Cortex of kidney (tissue), 1 donor: ENCODE results near the gene STRIP1.
"Not testable (repeated sequence)": the region's sequence is repeated elsewhere in the genome, so short reads cannot be mapped to it uniquely, and the experiment has no call there.

Experiments used
- DNase-seq: peaks from one replicate; lab custom pipeline; 2025; lab: John Stamatoyannopoulos, UW

The STRIP1 gene

DNA sequence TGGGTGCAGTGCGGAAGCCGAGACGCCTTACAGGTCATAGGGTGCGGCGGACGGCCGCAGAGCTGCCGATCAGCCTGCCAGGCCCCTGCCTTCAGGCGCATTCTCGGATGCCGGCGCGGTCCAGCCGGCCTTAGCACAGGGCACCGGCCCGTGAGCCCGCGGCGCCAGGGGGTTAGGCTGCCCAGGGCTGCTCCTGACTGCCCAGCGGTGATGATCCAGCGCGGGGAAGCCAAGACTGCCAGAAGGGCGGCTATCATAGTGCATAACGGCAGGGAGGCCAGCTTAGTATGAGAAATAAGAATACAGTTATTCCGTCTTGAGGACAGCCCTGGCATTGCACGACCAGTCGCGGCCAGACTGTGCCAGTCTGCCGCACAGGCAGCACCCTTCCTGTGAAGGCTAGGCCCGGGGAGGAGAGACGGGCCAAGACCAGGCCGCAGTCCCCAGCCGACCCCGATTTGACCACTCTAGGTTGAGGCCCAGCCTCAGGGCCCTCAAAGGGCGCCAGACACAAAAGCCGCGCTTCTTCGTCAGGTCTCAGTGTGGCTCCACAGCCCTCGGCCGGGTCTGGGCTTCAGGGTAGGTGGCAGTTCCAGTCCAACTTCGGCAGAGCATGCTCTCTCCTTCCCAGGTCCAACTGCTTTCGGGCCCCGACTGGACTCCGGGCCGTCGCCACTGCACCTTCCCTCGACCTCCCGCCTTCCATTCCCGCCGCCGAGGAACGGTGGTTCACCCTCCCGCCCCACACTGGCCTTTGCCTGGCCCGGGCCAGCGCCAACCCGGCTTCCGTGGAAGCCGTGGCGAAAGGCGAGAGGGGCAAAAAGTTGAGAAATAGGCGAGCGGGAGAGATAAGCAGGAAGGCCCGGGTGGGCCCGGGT is 35.2 kb downstream of the STRIP1 start:
- no peak for DNase-seq

DNA sequence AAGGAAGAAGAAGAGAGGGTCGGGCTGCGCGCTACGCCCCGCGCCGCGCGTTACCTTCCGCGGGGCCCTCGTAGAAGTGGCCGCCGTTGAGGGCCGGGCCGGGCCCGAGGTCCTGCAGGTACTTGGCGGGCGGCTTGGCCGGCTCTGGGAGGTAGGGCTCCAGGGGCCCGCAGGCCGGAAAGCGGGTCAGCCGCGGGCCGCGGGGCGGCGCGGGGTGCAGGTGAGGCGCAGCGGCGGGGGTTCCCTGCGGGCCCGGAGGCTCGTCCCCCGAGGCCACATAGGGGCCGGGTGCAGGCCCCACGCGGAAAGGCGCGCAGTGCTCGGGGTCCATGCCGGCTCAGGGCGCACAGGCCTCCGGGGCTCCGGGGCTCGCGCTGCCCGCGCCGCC is 35.9 kb downstream of the STRIP1 start:
- DNase-seq = no peak

DNA sequence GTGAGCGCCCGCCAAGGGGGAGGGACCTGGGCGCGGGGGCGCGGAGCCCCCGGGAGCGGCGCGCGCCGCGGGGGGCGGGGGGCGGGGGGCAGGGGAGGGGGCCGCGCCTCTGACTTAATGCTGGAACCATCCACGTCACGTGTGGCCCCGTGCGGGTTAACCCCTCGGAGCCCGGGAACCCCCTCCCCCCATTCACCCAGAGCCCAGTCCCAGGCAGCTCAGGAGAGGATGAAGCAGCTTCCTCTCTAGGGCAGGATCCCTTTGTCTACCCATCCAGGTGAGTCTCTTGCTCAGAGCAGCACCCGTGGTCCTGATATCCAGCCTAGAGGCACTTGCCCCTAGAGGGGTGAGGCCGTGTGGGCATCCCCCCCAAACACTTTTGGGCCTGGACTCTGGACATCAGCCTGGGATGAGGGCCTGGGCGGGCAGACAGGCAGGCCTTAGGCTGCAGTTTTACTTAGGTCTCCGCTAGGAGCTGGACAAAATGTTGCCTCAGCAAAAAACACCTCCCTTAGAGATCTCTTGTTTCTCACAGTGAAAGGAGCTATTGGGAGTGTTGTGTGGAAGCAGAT is 36.3 kb downstream of the STRIP1 start, which contains the start of gene ALX3:
Gene ALX3 (minus strand): TSS at position 2 of the 572 bp plus-strand sequence. CDS start 60 bp downstream, outside the sequence.
- DNase-seq = no peak

DNA sequence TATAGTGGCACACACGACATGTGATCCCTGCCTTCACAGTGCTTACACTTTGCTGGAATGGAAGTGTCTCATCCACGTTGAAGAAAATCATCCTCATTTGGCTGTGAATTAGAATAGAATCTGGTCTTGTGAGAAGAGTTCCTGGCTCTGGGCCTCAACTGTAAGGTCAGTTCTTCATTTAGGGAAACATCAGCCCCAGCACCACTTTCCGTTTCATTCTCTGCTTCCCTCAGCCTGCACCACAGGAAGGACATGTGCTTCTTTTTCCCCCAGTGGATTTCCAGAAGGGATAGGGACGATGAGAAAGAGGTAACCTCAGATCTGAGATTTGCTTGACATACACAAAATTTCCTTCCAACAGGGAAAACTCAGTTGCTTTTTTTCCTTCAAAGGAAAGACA is 39.7 kb downstream of the STRIP1 start:
- no peak for DNase-seq

DNA sequence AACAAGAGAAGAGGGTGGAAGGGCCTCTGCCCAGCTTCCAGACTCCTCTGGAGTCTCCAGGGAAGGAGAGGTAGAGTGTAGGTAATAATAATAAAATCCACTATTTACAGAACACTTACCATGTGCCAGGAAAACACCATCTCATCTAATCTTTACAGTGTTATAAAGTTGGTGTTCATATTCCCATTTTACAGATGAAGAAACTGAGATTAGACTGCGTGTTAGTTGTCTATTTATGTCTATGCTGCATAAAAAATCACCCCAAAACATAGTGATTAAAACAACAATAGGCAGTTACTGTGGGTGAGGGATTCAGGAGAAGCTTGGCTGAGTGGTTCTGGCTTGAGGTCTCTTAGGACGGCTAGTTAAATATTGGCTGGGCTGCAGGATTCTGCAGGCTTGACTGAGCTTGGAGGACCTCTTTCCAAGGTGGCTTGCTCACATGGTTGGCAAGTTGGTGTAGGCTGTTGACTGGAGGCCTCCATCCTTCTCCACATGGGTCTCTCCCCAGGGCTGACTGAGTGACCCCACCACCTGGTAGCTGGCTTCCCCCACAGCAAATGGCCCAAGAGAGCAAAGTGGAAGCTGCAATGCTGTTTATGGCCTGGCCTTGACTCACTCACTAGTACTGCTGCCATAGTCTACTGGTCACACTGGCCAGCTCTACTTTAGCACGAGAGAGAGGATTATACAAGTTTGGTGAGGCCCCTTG is 42.5 kb downstream of the STRIP1 start:
- no peak for DNase-seq

DNA sequence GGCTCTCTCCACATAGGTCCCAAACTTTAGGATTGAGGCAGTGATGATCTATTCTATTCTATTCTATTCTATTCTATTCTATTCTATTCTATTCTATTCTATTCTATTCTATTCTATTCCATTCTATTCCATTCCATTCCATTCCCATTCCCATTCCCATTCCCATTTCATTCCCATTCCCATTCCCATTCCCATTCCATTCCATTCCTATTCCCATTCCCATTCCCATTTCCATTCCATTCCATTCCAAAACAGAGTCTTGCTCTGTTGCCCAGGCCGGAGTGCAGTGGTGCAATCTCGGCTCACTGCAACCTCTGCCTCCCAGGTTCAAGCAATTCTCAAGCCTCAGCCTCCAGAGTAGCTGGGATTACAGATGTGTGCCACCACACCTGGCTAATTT is 45.6 kb downstream of the STRIP1 start:
- not testable (repeated sequence) for DNase-seq

DNA sequence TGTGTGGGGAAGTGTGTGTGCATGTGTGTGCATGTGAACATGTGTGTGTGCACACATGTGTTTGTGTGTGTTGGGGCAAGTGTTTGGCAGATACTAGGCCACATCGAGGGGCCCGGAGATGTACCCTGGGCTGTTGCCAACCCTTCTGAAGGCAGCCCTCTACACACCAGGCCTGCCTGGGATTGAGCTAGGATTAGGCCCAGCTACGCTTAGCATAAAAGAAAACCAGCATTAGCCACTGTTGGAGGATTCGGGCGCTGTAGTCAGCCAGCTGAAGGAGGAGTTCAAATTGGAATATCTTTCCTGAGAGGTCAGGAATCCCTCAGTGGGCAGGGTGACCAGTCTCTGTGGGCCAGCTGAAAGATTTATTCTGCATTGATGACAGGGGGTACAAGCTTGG is 46.6 kb downstream of the STRIP1 start:
- no peak for DNase-seq

DNA sequence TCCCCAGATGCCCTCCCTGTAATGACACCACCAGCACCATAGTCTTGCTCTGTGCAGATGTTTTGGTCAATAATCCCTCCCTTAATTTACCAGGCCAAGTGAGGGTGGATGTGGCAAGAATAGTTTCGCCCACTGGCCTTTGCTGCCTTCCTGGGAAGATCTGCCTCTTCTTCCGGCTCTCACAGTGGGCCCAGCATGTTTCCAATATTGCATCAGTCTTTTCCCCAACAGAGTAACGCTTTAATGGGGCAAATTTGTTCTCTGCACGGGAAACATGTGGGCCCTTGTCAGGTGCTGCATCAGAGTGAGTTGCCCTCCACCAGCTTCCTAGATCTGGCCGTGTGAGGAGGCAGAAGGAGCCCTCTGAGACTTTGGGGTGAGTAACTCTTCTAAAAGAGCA is 48.1 kb downstream of the STRIP1 start:
- no peak for DNase-seq

DNA sequence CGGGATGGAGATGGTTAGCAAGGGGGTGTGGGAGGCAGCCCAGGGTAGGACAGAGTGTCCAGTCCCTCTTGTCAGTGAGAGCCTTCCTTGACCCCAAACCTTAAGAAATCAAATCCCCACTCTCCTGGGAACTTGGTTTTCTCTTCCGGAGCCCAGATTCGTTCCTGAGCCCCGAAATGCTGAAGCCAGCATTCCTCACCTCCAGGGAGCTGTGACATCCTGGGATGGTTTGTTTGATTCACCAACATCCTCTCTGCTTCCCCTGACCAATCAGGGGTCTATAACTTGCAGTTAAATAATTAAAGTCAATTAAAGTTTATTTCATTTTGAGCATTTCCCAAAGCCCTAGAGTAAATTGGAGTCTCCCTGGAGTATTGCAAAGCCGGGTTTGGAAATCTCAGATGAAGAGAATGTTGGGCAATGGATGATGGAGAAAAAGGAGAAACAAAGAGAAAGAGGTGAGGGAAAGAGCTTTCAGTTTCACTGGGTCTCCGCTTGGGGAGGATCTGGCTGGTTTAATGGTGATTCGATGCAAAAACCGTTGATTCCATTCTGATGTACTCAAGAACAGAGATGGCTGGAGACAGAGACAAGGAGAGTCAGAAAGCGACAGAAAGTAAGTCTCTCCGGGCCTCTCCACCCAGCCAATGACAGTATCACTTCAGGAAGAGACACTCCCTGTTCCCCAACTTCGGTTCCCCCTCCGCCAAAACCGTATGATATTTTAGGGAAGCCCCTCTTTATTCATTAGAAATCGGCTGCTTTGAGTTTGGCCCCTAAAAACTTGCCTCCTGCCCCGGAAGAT is 48.8 kb downstream of the STRIP1 start:
- DNase-seq = no peak

DNA sequence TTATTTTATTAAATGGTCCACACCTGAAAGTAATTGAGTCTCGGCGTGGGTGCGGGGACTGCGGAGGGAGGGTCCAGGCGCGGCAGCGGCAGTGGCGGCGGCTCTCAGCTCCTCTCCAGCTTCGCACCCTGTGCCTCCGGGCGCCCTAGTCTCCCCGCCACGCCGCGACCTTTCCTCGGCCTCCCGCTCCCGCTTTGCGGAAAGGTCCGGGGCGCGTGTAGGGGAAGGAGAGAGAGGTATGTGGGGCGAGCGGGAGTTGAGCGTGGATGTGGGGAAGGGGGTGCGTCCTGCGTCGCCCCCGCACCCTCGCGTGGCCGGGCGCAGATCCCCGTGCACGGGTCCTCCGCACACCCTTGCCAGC is 49.4 kb downstream of the STRIP1 start:
- DNase-seq = no peak

DNA sequence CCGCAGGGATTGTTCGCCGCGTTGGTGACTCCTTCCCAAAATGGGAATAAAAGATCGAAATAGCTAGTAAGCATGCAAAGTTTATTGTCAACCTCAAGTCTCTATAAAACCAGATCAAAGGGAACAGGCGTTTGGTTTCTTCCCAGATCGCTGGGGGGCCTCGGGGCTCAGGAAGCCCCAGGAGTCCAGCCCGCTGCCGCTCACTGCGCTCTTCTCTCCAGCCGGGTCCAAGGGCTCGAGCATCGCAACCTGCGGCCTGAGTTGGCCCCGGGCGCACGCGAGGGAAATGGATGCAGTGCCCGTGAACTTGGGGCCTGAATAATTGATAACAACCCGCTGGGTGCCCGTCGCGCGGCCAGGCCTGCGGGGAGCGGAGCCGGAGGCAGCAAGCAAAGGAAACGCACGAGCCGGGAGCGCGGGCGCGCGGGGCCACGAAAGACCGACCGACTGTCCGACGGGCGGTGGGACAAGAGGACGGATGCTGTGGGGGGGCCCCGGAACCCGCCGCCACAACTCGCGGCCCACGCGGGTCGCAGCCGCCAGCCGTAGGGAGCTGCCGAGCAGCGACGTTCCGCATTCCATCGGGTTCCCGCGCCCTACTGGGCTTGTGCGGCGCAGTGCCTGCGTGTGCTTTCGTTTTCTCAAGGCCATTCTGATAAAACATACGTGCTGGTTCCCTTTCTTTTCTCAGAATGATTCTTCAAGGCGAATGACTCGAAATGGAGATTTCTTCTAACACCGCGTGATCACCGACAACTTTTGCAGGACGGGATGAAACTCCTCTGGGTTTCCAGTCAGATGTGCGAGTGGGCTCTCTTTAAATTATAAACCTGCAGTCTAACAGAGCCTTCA is 50.0 kb downstream of the STRIP1 start:
- DNase-seq = no peak

DNA sequence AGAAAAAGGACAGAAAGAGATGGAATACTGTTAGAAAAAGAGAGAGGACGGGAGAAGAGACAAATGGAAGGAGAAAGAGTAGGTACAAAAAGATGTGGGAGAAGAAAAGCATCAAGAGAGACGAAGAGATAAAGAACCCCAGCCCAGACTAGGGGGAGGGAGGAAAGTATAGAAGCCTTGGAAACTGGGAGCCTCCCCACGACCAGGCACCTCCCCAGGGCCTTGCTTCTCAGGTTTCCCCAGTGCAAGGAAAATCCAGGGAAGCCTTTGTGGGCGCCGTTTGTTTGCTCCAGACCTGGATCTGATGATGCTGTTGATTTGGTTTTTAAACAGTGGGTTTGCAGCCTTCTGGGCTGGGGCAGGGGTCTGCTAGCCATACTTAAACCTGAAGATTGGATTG is 51.2 kb downstream of the STRIP1 start:
- no peak for DNase-seq

DNA sequence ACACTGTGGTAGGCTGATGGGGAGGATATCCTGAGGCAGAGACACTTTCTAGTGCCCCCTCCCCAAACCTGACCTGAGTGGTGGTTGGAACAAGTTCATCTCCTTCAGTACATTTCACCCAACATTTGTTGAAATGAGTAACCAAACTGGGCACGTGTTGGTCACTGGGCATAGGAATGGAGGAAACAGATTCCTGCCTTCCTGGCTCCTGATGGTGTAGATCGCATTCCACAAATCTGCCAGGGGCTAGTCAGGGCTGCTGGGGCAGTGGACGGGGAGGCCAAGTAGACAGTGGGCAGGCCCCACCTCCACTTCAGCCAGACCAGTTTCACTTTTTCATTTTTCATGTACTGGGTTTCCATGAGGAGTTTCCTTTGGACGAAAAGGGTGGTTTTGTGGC is 52.5 kb downstream of the STRIP1 start:
- DNase-seq = no peak

DNA sequence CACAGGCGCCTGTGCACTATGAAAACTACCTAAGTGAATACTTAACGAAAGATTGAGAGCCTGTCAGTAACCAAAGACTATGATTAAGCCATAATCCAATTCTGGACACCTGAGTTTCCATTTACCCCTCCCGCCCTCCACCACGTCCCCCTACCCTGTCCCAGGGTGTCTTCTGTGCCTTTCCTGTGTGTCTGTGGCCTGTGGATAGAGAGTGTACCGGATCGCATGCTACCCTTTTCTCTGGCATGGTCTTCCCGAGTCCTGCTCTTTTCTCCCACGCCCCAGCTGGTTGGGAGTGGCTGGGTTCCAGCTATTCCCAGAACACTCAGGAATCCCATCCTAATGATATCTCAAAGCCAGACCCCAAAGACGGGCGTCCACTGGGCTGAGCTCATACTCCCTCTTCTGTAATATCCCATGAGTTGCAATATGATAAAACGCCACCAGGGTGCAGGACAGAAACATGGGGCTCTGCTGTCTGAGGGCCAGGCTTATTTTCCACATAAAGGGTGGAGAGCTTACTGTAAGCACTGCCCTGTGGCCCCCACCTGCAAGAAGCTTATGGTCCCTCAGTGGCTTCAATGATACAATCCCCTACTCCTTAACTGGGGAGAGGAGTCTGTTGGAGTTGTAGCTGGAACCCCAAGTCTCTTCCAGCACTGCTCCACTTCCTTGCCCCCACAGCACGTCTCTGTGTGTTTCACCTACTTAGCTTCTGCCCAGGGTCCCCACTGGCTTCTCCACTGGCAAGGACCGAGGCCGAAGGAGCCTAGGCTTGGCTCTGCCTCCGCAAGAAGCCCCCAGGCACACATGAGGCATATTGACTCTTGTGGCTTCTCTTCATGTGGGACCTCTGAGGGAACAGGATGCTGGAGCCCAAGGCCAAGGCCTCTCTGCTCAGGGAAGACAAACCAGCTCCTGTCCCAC is 53.7 kb downstream of the STRIP1 start:
- no peak for DNase-seq

DNA sequence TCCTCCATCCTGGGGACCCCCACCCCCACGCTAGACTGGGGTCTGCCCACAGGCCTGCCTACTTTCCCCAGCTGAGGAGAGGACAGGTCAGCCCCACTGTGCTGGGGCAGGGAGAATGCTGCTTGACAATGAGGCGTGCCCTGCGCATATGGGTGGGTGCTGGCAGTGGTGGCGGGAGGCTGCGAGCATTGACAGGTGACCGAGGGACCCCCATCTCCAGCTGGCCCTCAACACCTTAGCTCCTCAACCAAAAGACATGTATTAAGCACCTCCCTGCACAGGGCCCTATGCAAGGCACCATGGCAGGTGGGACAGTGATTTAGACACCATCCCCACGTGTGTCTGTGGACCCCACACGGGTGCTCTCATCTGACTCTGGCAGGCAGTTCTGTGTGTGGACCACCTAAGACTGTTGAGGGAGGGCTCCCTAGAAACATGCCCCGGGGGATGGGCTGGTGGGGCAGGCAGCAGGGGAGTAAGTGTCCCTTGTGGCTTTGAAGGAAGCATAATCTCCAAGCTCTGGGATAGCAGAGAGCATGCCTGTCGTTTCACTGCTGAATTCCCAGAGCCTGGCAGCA is 54.4 kb downstream of the STRIP1 start:
- no peak for DNase-seq

DNA sequence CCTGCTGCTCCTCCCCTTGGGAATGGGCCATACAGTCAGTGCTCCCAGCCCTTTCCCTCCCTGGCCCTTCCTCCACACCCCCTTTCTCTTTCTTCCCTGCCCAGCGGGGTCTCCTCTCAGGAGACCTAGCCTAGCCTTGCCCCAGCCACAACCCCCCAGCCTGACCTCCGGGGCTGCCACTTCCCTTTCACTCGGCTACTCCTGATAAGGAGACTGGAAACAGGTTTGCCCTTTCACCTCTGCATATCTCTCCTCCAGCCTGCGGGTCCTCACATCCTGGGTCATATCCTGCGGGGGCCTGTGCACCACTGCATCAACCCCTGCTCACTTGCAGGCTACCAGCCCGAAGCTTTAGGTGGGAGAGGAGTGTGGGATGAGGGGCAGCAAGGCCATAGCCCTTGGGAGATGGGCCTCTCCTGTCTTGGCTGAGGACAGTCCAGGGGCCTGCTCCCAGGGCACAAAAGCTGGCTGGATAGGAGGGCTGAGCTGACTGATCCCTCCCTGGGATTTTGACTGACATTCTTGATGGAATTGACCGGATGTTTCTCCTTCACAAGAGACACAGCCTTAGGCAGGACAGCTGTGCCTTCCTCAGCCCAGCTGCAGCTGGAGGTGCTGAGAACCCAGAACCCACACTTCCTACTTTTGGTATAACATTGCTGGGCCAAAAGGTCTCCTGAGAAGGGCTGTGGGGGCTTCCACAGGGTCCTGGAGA is 55.3 kb downstream of the STRIP1 start:
- no peak for DNase-seq

DNA sequence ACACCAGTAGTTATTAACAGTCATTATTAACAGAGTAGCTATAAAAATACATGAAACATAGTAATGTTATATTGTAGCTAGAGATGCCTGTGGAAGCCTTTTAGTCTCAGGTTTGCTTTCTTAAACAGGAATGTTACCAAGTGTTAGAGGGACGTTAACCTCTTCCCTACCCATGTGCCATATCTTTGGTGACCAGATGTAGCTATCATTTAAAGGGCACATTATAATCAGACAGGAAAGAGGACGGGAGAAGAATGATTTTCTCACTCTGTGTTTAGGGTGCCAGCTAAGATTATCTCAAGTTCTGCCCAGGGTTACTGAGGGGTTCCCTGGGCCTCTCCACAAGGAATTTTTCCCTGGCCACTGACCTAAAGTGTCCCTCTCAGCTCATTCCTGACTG is 57.0 kb downstream of the STRIP1 start:
- DNase-seq = no peak

DNA sequence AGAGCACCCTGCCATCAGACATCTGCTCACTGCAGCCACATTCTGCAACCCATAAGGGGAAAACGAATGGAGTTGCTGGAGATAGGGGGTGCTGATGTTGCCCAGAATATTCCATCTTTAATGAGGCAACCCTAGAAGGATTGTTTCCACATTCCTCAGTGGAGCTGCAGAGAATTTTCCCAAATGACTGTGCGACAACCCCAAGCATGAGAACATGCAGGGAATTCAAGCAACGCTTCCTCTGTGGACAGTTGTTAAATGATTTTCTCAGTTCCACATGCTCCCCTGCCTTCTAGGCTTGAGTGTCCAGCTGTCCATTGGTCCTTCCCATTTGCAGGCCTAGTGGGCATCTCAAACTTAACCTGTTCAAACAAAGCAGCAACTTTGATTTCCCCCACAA is 57.4 kb downstream of the STRIP1 start:
- no peak for DNase-seq

DNA sequence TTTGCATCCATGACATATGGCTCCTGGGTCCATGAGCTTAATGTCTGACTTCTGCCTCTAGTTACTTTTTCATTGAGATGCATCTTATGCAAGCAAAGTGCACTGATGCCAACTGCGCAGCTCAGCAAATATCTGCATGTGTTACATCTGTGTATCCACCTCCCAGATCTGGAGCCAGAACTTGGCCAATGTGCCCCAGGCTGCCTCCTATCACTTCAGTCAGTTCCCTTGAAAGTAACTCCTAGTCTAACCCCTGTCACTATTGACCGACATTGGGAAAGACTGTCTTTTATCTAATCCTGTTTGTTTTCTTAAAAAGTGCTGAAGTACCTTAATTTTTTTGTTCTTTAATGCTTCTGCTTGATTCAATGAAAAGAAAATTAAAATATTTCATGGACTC is 58.6 kb downstream of the STRIP1 start:
- DNase-seq = no peak
